ENCODE data around the gene SAMD10.

Gene SAMD10

DNA sequence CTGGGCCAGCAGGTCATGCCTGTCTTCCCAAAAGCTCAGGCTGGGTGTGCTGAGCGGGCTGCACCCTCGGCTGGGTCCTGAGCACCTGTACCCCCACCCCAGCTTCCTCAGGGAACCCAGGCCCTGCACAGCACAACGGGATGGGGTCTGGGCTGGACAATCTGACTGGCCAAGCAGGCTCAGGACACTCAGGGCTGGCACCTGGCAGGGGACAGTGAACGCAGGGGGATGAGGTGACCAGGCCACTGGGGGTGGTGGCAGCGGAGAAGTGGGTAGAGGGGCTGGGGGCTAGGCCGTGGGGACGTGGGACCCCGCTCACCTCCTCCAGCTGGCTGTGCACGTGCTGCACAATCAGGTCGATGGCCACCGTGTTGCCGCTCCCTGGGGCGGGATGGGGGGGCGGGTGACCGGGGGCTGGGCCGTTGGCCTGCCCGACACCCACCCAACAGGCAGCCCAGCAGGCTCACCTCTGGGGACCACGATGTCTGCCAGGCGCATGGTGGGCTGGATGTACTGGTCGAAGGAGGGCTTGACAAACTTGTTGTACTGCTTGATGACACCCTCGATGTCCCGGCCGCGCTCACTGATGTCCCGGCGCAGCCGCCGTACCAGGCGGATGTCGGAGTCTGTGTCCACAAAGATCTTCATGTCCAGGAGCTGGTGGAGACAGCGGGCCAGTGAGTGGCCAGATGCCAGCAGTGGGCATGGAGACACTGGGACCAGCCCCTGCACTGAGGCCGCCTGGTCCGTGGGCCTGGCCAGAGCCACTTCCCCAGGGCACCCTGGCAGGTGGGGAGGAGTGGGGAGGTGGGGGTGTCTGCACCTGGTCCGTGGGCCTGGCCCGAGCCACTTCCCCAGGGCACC, 35.1 kb downstream of the SAMD10 start:
- peaks cover 63% of the 10 kb centered on the region for H3K36me3 ChIP-seq (ENCODE audit: control insufficient read depth, insufficient read depth, low read length)
- 97 to 98% methylated on average over 30 to 32 of the region's 35 CpGs for WGBS, 2 experiments (ENCODE audit: insufficient coverage in 2 of 2)
- H3K27ac ChIP-seq (ENCODE audit: low read depth, low read length, severe bottlenecking), result no peak overlapping the region
- no peaks in the 10 kb centered on the region for H3K9me3 ChIP-seq (ENCODE audit: control insufficient read depth, low read length)
- peaks cover 11% of the 10 kb centered on the region for H3K4me1 ChIP-seq (ENCODE audit: control insufficient read depth, insufficient read depth, low read length, poor library complexity, severe bottlenecking)
- no peak overlapping the region for H3K4me3 ChIP-seq (ENCODE audit: extremely low read depth, insufficient read depth, low read length, poor library complexity, severe bottlenecking)

DNA sequence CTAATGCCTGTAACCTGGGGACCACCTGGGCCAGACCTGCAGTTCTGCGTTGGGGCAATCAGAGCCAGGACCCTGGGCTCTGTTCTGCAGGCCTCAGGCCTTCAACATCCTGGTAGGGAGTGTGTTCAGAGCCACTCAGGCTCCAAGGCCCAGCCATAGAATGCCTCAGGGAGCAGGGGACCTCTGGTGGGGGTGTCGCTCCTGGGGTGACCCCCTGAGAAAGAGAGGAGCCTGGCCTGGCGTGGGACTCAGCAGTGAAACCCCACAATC, 35.7 kb downstream of the SAMD10 start:
- Histone ChIP-seq H3K27ac (ENCODE audit: low read depth, low read length, severe bottlenecking) (no peak overlapping the region), H3K4me3 (ENCODE audit: extremely low read depth, insufficient read depth, low read length, poor library complexity, severe bottlenecking) (no peak overlapping the region), H3K4me1 (ENCODE audit: control insufficient read depth, insufficient read depth, low read length, poor library complexity, severe bottlenecking) (peaks cover 5% of the 10 kb centered on the region), H3K36me3 (ENCODE audit: control insufficient read depth, insufficient read depth, low read length) (peaks cover 68% of the 10 kb centered on the region), H3K9me3 (ENCODE audit: control insufficient read depth, low read length) (no peaks in the 10 kb centered on the region)
- WGBS, 2 experiments (ENCODE audit: insufficient coverage in 2 of 2), result 94 to 100% methylated on average over 2 to 3 of the region's 3 CpGs

DNA sequence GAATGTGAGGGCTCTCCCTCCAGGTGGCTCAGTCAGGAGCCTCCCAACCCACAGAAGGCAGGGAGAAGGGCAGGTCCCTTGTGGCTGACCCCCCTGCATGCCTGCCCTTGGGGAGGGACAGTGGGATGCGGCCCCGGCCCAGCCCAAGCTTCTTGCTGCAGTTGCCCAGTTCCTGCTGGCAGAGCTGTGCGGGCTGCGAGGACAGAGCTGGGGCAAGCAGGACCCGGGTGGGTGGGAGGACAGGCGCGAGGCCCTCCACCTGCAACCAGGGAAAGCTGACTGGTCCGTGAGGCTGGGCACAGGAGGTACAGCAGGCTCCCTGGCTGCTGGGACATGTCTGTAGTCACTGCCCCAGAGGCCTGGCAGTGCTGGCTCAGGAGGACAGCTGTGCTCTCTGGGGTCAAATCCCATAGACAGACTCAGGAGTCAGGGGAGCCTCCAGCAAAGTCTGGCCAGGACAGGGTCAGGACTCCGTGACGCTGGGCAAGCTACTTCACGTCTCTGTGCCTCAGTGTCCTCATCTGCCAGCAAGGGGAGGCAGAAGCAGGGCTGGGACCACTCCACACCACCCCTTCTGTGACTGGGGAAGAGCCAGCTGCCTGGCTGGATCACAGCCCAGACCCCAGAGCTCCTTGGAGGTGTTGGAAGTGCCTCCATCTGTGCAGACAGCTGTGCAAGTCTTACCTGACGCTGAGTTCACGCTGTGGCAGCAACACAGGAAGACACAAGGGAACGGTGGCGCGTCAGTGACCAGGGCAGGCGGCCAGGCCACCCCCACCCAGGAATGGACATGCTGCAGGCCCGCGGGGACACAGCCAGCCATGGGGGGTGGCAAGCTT, 36.3 kb downstream of the SAMD10 start:
- Histone ChIP-seq H3K36me3 (ENCODE audit: control insufficient read depth, insufficient read depth, low read length) (peaks cover 73% of the 10 kb centered on the region), H3K27ac (ENCODE audit: low read depth, low read length, severe bottlenecking) (no peak overlapping the region)

DNA sequence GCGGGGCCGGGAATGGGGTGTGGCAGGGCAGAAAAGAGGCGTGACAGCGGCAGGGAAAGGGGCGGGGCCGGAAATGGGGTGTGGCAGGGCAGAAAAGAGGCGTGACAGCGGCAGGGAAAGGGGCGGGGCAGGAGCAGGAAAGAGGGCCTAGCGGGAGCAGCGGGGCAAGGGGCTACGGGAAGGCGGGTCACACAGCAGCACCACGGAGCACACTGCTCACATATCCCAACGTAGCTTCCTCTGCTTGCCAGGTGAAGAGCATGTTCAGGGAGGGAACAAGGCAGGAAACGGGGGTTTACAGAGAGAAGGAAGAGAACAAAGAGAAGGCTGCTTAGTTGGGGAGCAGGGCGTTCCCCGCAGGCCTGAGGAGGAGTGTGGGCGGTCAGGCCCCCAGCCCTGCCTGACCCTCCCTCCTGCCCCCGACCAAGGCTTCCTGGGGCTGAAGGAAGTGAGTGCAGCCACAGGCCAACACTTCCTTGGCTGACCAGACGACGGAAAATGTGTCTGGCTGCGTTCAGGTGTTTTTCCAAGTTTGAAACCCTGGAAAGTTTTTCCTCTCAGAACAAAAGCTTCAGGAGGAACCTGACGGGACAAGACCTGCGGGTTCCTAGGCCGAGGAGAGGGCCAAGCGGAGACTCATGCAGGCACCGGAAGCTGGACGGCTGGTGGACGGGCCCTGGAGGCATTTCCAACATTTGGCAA, 37.0 kb downstream of the SAMD10 start:
- Histone ChIP-seq H3K27ac (ENCODE audit: low read depth, low read length, severe bottlenecking) (peak overlapping the region; percentile 49), H3K9me3 (ENCODE audit: control insufficient read depth, low read length) (no peaks in the 10 kb centered on the region)
- WGBS, 2 experiments (ENCODE audit: insufficient coverage in 2 of 2), result 73% methylated on average over 22 of the region's 30 CpGs

More for the DNA sequence above, 36.3 kb downstream of the SAMD10 start:
- H3K9me3 ChIP-seq (ENCODE audit: control insufficient read depth, low read length), result no peaks in the 10 kb centered on the region
- peaks cover 4% of the 10 kb centered on the region for H3K4me1 ChIP-seq (ENCODE audit: control insufficient read depth, insufficient read depth, low read length, poor library complexity, severe bottlenecking)
- 95 to 97% methylated on average over 16 to 17 of the region's 19 CpGs for WGBS, 2 experiments (ENCODE audit: insufficient coverage in 2 of 2)
- H3K4me3 ChIP-seq (ENCODE audit: extremely low read depth, insufficient read depth, low read length, poor library complexity, severe bottlenecking), result no peak overlapping the region

DNA sequence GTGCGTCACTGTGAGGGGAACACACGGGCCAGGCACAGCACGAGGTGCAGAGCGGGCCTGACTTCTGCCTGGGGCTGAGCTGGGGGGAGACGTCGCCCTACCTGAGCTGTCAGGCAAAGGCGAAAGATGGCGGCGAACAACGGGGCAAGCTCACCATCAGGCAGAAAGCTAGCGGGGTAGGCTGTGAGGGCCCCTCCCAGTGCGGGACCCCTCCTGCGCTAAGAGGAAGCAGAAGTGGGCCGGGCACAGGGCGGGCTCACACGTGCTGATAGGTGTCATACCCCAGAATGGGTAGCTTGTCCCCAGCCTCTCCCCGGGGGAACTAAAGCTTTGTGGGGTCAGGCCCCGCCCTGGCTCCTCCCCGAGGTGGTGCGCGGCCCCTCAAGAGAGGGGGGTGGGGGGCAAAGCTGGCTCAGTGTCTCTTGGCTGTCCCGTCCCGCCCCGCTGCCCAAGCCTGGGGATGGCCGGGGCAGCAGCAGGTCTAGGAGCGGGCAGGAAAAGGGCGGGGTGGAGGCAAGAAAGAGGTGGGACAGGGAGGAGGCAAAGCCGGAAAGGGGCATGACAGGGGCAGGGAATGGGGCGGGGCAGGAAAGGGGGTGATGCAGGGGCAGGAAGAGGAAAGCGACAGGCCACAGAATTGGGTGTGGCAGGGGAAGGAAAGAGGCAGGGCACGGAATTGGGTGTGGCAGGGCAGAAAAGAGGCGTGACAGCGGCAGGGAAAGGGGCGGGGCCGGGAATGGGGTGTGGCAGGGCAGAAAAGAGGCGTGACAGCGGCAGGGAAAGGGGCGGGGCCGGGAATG, 38.0 kb downstream of the SAMD10 start:
- 95 to 98% methylated on average over 26 to 29 of the region's 39 CpGs for WGBS, 2 experiments (ENCODE audit: insufficient coverage in 2 of 2)
- no peak overlapping the region for H3K27ac ChIP-seq (ENCODE audit: low read depth, low read length, severe bottlenecking)
- peaks cover 4% of the 10 kb centered on the region for H3K4me1 ChIP-seq (ENCODE audit: control insufficient read depth, insufficient read depth, low read length, poor library complexity, severe bottlenecking)
- no peak overlapping the region for H3K4me3 ChIP-seq (ENCODE audit: extremely low read depth, insufficient read depth, low read length, poor library complexity, severe bottlenecking)
- no peaks in the 10 kb centered on the region for H3K9me3 ChIP-seq (ENCODE audit: control insufficient read depth, low read length)
- H3K36me3 ChIP-seq (ENCODE audit: control insufficient read depth, insufficient read depth, low read length), result peaks cover 74% of the 10 kb centered on the region

More for the DNA sequence above, 37.0 kb downstream of the SAMD10 start:
- peaks cover 4% of the 10 kb centered on the region for H3K4me1 ChIP-seq (ENCODE audit: control insufficient read depth, insufficient read depth, low read length, poor library complexity, severe bottlenecking)
- H3K4me3 ChIP-seq (ENCODE audit: extremely low read depth, insufficient read depth, low read length, poor library complexity, severe bottlenecking), result no peak overlapping the region
- H3K36me3 ChIP-seq (ENCODE audit: control insufficient read depth, insufficient read depth, low read length), result peaks cover 74% of the 10 kb centered on the region

DNA sequence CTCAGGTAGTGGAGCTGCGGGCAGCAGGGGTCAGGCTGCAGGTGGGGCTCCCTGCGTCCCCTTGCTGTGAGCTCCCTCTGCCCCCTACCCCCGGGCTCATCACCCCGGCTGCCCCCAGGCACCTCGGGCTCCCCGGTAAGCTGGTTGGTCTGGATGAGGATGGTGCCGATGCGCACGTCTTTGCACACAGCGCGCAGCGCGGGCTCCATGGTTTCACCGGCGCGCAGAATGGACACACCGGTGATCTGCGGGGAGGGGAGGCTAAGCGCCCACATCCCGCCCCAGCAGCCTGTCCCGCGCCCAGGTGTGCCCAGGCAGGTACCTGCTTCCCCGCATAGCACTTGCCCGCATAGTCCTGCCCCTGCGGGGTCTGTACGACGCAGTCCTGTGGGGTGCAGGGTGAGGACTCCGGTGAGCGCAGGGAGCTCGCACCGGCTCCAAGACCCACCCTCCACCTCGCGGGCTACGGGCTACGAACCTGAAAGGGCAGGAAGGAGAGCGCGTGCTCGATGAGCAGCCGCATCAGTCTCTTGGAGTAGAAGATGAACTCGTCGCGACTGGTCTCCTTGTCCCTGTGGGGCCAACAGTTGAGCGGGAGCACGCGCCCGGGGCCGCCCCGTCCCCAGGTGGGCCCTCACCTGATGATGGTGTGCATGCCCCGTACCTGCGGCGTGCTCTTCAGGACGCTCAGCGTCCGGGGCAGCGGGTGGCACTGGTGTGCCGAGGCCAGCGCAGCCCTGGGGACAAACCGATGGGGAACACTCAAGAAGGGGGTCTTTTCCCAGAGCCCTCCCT, 38.8 kb downstream of the SAMD10 start:
- Histone ChIP-seq H3K4me1 (ENCODE audit: control insufficient read depth, insufficient read depth, low read length, poor library complexity, severe bottlenecking) (peaks cover 4% of the 10 kb centered on the region), H3K4me3 (ENCODE audit: extremely low read depth, insufficient read depth, low read length, poor library complexity, severe bottlenecking) (no peak overlapping the region), H3K36me3 (ENCODE audit: control insufficient read depth, insufficient read depth, low read length) (peaks cover 74% of the 10 kb centered on the region), H3K9me3 (ENCODE audit: control insufficient read depth, low read length) (no peaks in the 10 kb centered on the region), H3K27ac (ENCODE audit: low read depth, low read length, severe bottlenecking) (no peak overlapping the region)
- 96% methylated on average over 47 to 57 of the region's 58 CpGs for WGBS, 2 experiments (ENCODE audit: insufficient coverage in 2 of 2)

DNA sequence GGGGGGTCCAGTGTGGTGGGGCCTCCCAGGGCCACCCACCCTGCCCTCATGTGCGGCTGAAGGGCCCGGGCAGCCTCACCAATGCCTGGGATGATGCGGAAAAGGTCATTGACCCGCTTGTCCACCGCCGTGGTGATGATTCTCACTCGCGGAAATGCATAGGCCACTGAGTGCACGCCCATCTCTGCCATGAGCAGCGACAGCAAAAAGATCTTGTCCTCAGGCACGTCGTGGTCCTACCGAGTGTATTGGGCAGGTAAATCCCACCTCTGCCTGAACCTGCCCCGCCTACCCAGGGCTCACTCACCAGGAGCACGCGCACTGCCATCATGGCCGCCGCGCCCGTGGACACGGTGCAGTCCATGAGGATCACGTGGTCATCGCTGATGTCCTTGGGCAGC, 39.4 kb downstream of the SAMD10 start:
- H3K27ac ChIP-seq (ENCODE audit: low read depth, low read length, severe bottlenecking), result no peak overlapping the region
- peaks cover 74% of the 10 kb centered on the region for H3K36me3 ChIP-seq (ENCODE audit: control insufficient read depth, insufficient read depth, low read length)
- 97 to 98% methylated on average over 23 of the region's 23 CpGs for WGBS, 2 experiments (ENCODE audit: insufficient coverage in 2 of 2)
- H3K4me1 ChIP-seq (ENCODE audit: control insufficient read depth, insufficient read depth, low read length, poor library complexity, severe bottlenecking), result peaks cover 4% of the 10 kb centered on the region
- H3K9me3 ChIP-seq (ENCODE audit: control insufficient read depth, low read length), result no peaks in the 10 kb centered on the region
- no peak overlapping the region for H3K4me3 ChIP-seq (ENCODE audit: extremely low read depth, insufficient read depth, low read length, poor library complexity, severe bottlenecking)

DNA sequence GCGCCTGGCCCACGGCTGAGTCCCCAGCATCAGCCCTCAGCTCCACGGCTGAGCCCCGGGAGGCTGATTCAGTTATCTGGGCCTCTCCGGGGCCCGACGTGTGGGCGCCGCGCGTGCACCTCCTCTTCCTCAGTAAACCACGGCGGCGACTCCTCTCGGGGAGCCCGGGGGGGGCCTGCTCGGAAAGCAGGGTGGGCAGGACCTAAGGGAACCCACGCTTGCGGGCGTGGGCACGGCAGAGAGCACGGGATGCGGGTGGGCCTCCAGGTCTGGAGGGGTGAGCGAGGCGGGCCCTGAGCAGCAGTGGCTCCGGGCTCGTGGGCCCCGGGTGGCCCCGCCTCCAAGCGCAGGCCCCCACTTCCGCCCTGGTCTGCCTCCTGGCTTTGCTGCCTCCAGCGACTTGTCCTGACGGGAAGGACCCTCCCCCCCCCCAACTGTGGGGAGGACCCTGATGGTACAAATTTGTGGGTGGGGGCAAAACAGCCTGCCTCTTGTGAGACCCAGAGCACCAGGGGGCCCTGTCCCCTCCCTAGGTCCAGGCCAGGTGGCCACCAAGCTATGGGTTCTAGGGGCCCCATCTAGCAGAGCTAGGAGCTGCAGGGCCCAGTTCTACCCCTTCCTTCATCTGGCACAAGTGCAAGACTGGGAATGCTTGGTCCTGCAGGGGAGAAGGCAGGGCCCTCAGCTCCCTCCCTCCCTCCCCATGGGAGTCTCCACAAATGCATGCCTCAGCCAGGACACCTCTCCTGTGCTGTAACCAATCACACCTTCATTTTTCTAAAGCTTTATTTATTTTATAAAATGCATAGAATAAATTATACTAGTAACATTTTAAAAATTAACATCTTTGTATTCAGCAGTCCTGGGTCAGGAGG, 40.1 kb downstream of the SAMD10 start:
- Histone ChIP-seq H3K4me3 (ENCODE audit: extremely low read depth, insufficient read depth, low read length, poor library complexity, severe bottlenecking) (no peak overlapping the region), H3K36me3 (ENCODE audit: control insufficient read depth, insufficient read depth, low read length) (peaks cover 74% of the 10 kb centered on the region), H3K27ac (ENCODE audit: low read depth, low read length, severe bottlenecking) (no peak overlapping the region), H3K4me1 (ENCODE audit: control insufficient read depth, insufficient read depth, low read length, poor library complexity, severe bottlenecking) (peaks cover 4% of the 10 kb centered on the region), H3K9me3 (ENCODE audit: control insufficient read depth, low read length) (no peaks in the 10 kb centered on the region)
- WGBS, 2 experiments (ENCODE audit: insufficient coverage in 2 of 2), result 98 to 99% methylated on average over 25 to 26 of the region's 33 CpGs

DNA sequence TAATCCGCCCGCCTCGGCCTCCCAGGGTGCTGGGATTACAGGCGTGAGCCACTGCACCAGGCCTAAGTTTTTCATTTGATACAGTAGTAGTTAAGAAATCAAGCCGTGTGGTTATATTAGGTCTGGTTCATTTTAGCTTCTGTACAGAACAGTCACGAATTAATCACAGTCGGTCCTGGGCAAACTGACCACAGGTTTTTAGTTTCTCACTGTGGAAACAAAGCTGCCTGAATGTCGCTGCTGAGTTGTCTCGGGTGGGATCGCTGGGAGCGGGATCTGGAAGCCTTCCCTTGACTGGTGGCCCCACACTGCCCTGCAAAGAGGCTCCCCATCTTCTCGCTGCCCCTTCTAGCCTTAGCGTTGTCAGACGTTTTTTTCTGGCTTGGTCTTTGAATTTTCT, 41.8 kb downstream of the SAMD10 start:
- Histone ChIP-seq H3K27ac (ENCODE audit: low read depth, low read length, severe bottlenecking) (no peak overlapping the region), H3K4me1 (ENCODE audit: control insufficient read depth, insufficient read depth, low read length, poor library complexity, severe bottlenecking) (no peaks in the 10 kb centered on the region), H3K36me3 (ENCODE audit: control insufficient read depth, insufficient read depth, low read length) (peaks cover 73% of the 10 kb centered on the region), H3K9me3 (ENCODE audit: control insufficient read depth, low read length) (no peaks in the 10 kb centered on the region), H3K4me3 (ENCODE audit: extremely low read depth, insufficient read depth, low read length, poor library complexity, severe bottlenecking) (no peak overlapping the region)
- 93 to 99% methylated on average over 11 to 14 of the region's 14 CpGs for WGBS, 2 experiments (ENCODE audit: insufficient coverage in 2 of 2)
